HG02938 (cell line): ENCODE data around the gene FAM50B.

ENCODE experiments used
- ATAC-seq: cut with Tn5 transposase; IDR thresholded peaks from one replicate; pipeline ENCODE4 v1.9.1; 2021; ENCODE audit warnings: mild to moderate bottlenecking, moderate library complexity; ENCODE audit not compliant: unreplicated experiment

Gene FAM50B

DNA sequence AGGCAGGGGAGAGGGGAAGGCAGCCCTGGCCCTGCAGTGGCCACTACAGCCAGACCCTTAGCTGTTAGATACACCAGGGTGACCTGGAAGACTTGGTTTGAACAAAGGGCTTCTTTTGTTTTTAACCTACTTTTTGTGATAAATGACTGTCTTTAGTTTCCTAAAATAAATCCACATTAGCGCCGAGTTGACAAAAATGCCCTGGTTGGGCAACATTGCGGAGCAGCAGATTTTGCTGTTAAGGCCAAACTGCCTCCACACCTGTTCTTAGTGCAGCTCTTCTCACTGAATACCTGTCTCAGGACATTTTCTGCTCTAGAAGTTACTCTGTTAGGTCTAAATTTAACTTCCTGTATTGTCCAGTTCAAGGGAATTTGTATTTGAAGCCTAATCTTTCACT, 42.7 kb downstream of the FAM50B start:
- no peak for ATAC-seq

GRCh38 chr6:3892603-3893002, 43.4 kb downstream of the FAM50B start:
- ATAC-seq, result no peak

DNA sequence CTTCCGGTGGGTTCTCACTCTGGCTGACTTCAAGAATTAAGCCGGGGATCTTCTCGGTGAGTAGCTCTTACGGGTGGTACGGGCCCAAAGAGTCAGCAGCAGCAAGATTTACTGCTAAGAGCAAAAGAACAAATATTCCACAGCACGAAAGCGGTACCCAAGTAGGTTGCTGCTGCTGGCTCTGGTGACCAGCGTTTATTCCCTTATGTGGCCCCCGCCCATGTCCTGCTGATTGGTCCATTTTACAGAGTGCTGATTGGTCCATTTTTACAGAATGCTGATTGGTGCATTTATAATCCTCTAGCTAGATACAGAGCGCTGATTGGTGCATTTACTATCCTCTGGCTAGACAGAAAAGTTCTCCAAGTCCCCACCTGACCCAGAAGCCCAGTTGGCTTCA, 44.3 kb downstream of the FAM50B start:
- ATAC-seq, result no peak

- ATAC-seq, result no peak
Observed at GRCh38 chr6:3893917-3894316, 44.7 kb downstream of the FAM50B start.

DNA sequence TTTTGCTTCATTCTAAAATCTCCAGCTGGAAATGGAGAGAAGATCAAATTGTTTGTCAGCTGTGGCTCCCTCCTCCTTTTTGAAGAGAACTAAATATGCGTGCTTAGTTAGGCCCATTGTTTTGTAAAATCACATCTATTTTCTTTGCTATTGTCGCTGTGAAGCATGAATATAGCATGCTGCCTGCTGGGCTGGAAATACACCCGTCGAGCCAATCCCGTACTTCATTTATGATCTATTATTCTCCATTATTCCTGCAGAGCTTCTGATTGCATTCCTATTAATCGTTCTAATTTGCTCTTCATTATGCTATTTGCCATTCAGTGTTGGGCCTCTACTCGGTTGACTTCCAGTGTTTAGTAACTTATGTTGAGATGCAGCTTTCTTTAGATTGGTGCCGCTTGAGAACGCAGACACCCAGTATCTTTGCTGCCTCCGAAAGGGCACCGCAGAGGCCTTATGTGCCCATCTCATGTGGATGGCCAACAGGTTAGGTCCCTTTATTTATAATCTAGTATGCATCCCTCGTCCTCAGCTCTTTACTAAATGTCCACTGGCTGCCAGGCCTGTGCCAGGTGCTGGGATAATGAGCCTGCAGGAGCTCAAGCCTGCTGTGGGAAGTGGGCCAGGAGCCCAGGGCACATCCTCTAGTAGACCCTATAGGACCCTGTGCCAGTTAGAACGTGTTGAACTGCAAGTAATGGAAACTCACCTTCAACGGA, 45.6 kb downstream of the FAM50B start:
- ATAC-seq, result no peak

DNA sequence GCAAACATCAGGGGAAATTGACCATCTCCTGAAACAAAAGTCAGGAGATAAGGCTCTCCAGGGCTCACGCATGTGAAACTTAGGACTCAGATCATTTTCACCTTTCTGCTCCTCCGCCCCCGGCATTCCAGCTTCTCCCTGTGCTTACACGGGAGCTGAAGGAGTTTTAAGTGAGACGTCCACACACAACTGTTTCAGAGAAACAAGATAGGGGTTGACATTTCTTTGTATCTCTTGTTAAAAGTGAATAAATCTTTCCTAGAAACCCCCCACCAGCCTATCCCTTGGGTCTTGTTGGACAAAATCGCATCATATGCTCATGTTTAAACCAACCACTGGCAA, 46.1 kb downstream of the FAM50B start:
- ATAC-seq, result no peak

DNA sequence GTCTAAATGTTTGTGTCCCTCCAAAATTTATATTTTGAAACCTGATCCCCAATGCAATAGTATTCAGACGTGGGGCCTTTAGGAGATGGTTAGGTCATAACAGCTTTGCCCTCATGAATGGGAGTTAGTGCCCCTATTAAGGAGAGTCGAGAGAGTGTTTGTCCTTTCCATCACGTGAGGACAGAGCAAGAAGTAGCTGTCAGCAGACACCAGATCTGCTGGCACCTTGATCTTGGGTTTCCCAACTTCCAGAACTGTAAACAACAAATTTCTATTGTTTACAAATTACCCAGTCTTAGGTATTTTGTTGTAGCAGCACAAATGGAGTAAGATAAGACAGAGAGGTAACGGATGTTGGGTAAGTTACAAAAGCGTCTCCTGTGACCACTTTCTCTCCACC, 46.6 kb downstream of the FAM50B start:
- no peak for ATAC-seq

GRCh38 chr6:3898265-3898994, 49.3 kb downstream of the FAM50B start:
- no peak for ATAC-seq

DNA sequence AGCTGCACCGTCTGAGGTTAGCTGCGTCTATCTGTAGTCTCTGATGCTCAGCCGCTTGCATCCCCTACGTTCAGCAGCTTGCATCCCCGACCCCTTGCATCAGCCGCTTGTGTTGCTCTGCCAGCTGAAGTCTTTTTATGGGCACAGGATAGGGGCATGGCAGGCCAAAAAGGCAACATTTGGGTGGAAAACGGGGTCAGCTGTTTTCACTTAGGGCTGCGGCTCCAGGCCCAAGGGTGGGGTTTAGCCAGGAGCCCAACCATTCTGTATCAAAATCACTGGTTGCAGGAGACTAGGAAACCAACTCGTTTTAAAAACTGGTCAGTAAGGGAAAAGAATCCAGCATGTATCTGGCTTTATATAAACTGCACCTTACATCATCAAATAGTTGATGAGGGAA, 49.9 kb downstream of the FAM50B start:
- no peak for ATAC-seq

DNA sequence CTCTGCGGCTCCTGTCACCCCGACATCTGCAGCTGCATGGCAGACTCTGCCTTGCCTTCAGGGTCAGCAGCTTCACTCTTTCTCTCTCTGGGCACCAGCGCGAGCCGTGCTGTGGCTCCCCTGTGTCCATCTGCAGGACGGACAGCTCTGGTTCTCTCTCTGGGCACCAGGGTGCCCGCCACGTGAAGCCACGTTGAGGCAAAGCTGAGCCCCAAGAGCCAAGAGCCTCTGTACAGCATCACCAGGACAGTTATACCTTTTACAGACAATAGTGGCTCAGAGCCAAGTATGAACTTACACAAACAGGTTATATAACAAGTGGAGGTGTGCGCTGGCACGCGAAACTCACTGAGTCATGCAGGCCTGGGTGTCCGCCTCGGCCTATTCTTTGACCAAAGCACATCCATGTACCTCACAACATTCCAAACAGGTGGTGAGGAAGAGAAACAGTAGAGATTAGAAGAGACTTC, 50.8 kb downstream of the FAM50B start:
- ATAC-seq, result no peak
